ENCODE results near the gene CLDN9. TPM values are rescaled to one million over a fixed set of nuclear protein-coding genes. Genes with fewer than 3 reads are reported as not detected.

Gene CLDN9
- total RNA-seq, 1 experiment from 2014 or later = not detected

DNA sequence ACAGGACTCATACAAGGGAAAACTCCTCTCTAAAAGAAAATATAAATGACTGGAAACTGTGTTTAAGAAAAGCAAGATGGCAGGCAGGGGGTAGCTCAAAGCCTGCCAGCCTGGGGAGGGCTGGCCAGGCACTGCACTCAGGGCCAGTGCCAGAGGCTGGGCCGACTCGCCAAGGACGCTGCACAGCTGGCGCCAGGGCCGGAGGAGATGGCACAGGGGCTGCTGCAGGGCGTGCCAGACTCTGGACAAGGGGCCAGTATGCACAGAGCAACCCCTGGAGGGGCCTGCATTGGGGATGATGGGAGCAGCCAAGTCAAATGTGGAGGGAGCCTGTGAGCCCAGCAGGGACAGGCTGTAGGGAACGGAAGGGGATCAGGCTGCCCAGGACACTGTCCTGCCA lies 36.5 kb upstream of the CLDN9 start:
- no peak for TF ChIP-seq EZH2 (IDR thresholded peaks at IDR 0.05; ENCODE audit: borderline replicate concordance, low read depth, low read length, poor library complexity, severe bottlenecking)
- TF ChIP-seq, protein P1, sequence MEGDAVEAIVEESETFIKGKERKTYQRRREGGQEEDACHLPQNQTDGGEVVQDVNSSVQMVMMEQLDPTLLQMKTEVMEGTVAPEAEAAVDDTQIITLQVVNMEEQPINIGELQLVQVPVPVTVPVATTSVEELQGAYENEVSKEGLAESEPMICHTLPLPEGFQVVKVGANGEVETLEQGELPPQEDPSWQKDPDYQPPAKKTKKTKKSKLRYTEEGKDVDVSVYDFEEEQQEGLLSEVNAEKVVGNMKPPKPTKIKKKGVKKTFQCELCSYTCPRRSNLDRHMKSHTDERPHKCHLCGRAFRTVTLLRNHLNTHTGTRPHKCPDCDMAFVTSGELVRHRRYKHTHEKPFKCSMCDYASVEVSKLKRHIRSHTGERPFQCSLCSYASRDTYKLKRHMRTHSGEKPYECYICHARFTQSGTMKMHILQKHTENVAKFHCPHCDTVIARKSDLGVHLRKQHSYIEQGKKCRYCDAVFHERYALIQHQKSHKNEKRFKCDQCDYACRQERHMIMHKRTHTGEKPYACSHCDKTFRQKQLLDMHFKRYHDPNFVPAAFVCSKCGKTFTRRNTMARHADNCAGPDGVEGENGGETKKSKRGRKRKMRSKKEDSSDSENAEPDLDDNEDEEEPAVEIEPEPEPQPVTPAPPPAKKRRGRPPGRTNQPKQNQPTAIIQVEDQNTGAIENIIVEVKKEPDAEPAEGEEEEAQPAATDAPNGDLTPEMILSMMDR (conservative IDR thresholded peaks at IDR 0.05; ENCODE audit: low read depth, low read length) = no peak
- POLR2A ChIA-PET (ENCODE audit: low non-redundant PET) = no interaction called here
- intact Hi-C loops (cut with micrococcal nuclease; ENCODE audit: unreplicated experiment) = no loop called here

DNA sequence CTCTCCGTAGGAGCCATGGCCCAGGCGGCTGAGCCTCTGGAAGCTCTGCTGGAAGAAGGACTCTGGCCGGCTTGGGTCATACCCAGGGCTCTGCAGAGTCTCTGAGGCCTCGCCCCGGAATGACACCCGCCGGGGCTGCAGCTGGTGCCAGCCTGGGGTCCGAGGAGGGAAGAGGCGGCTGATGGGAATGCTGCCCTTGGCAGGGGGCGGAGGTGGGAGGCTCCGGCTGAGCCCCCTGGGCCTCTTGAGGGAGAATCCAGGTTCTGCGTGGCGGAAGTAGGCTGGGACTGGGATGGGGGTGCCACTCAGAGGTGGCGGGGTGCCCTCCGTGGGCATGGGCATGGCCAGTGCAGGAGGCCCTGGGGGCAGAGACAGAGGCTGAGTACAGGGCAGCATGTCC lies 36.0 kb upstream of the CLDN9 start:
- Histone ChIP-seq H3K27me3 (replicated peaks; ENCODE audit: insufficient read depth, low read depth, low read length, poor library complexity) (no peaks in the 10 kb centered on the region), H3K27ac (ENCODE audit: low read depth, low read length, poor library complexity, severe bottlenecking) (no peak overlapping the region), H3K9me3 (ENCODE audit: low read depth, low read length, poor library complexity, severe bottlenecking) (no peaks in the 10 kb centered on the region), H3K4me3 (ENCODE audit: low read depth, low read length, poor library complexity, severe bottlenecking) (no peak overlapping the region), H3K36me3 (ENCODE audit: insufficient read depth, low read length, poor library complexity, severe bottlenecking) (peaks cover 49% of the 10 kb centered on the region), H3K4me1 (ENCODE audit: insufficient read depth, low read length, poor library complexity, severe bottlenecking) (peaks cover 21% of the 10 kb centered on the region)
- no peak for TF ChIP-seq EZH2 (IDR thresholded peaks at IDR 0.05; ENCODE audit: borderline replicate concordance, low read depth, low read length, poor library complexity, severe bottlenecking)
- CTCF ChIA-PET = no interaction called here
- no peak for DNase-seq (ENCODE audit: low spot score)
- intact Hi-C loops (cut with micrococcal nuclease; ENCODE audit: unreplicated experiment) = no loop called here
- no TSS peak for BruUV-seq (replicated peaks)
- POLR2A ChIA-PET (ENCODE audit: low non-redundant PET) = no interaction called here

More for the DNA sequence above, 36.5 kb upstream of the CLDN9 start:
- DNase-seq (ENCODE audit: low spot score) = no peak
- Histone ChIP-seq H3K36me3 (ENCODE audit: insufficient read depth, low read length, poor library complexity, severe bottlenecking) (peaks cover 50% of the 10 kb centered on the region), H3K4me1 (ENCODE audit: insufficient read depth, low read length, poor library complexity, severe bottlenecking) (peaks cover 21% of the 10 kb centered on the region), H3K27me3 (replicated peaks; ENCODE audit: insufficient read depth, low read depth, low read length, poor library complexity) (no peaks in the 10 kb centered on the region), H3K27ac (ENCODE audit: low read depth, low read length, poor library complexity, severe bottlenecking) (no peak overlapping the region), H3K4me3 (ENCODE audit: low read depth, low read length, poor library complexity, severe bottlenecking) (no peak overlapping the region), H3K9me3 (ENCODE audit: low read depth, low read length, poor library complexity, severe bottlenecking) (no peaks in the 10 kb centered on the region)
- BruUV-seq (replicated peaks) = no TSS peak
- CTCF ChIA-PET = no interaction called here

DNA sequence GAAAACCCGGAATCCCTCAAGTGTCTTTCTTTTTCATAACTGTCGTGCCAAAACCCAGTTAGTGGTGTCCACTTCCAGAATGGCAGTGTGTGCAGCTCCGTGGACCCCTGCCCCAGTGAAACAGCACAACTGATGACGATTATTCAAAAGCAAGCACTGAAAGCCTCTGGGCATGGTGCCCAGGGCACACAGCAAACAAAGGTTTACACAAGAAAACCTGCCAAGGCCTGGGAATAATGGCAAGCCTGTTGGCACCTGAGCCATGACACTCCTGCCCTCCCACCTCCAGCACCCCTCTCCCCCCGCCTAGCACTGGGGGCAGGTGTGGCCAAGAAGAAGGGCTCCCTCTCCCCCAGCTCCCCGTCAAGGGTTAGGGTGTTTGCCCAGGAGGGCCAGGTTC lies 35.3 kb upstream of the CLDN9 start:
- TF ChIP-seq, protein P1 (conservative IDR thresholded peaks at IDR 0.05; ENCODE audit: low read depth, low read length) = no peak
- TF ChIP-seq EZH2 (IDR thresholded peaks at IDR 0.05; ENCODE audit: borderline replicate concordance, low read depth, low read length, poor library complexity, severe bottlenecking) = no peak
- peaks cover 42% of the 10 kb centered on the region for H3K36me3 ChIP-seq (ENCODE audit: insufficient read depth, low read length, poor library complexity, severe bottlenecking)
- intact Hi-C loops (cut with micrococcal nuclease; ENCODE audit: unreplicated experiment) = no loop called here
- H3K4me3 ChIP-seq (ENCODE audit: low read depth, low read length, poor library complexity, severe bottlenecking) = no peak overlapping the region
- H3K27ac ChIP-seq (ENCODE audit: low read depth, low read length, poor library complexity, severe bottlenecking) = no peak overlapping the region
- ChIA-PET POLR2A (ENCODE audit: low non-redundant PET) (no interaction called here), CTCF (no interaction called here)
- peaks cover 16% of the 10 kb centered on the region for H3K4me1 ChIP-seq (ENCODE audit: insufficient read depth, low read length, poor library complexity, severe bottlenecking)
- no peaks in the 10 kb centered on the region for H3K27me3 ChIP-seq (replicated peaks; ENCODE audit: insufficient read depth, low read depth, low read length, poor library complexity)
- DNase-seq (ENCODE audit: low spot score) = no peak
- H3K9me3 ChIP-seq (ENCODE audit: low read depth, low read length, poor library complexity, severe bottlenecking) = no peaks in the 10 kb centered on the region
- no TSS peak for BruUV-seq (replicated peaks)

DNA sequence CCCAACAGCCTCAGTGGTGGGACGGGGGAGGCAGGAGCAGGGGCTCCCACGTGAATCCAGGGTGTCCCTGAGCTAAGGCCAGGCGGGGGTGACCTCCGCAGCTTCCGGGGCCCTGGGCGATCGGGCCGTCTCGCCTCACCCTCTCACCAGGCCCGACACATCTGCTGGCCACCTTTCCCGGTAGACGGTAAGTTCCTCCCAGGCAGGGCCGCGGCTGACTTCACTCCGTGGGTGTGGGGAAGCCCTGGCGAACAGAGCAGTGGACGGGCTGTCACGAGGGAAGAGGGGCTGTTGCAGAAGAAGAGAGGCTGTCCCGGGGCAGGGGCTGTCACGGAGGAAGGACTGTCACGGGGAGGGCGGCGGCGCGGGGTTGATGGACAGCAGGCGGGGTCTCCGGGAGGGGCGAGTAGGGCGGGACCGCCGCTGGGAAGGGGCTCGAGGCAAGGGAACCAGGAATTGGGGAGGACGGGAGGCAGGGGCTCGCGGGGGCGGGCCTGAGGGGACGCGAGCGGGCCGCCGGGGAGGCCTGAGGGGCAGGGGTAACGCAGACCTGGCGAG lies 33.0 kb upstream of the CLDN9 start:
- BruUV-seq (replicated peaks) = TSS peak; percentile 52
- Histone ChIP-seq H3K36me3 (ENCODE audit: insufficient read depth, low read length, poor library complexity, severe bottlenecking) (peaks cover 21% of the 10 kb centered on the region), H3K4me3 (ENCODE audit: low read depth, low read length, poor library complexity, severe bottlenecking) (peak overlapping the region; percentile 87), H3K4me1 (ENCODE audit: insufficient read depth, low read length, poor library complexity, severe bottlenecking) (peaks cover 10% of the 10 kb centered on the region), H3K9me3 (ENCODE audit: low read depth, low read length, poor library complexity, severe bottlenecking) (no peaks in the 10 kb centered on the region), H3K27ac (ENCODE audit: low read depth, low read length, poor library complexity, severe bottlenecking) (peak overlapping the region; percentile 87), H3K27me3 (replicated peaks; ENCODE audit: insufficient read depth, low read depth, low read length, poor library complexity) (no peaks in the 10 kb centered on the region)
- CTCF ChIA-PET = no interaction called here
- no peak for TF ChIP-seq EZH2 (IDR thresholded peaks at IDR 0.05; ENCODE audit: borderline replicate concordance, low read depth, low read length, poor library complexity, severe bottlenecking)
- TF ChIP-seq, protein P1 (conservative IDR thresholded peaks at IDR 0.05; ENCODE audit: low read depth, low read length) = no peak
- no peak for DNase-seq (ENCODE audit: low spot score)
- POLR2A ChIA-PET (ENCODE audit: low non-redundant PET) = no interaction called here
- intact Hi-C loops (cut with micrococcal nuclease; ENCODE audit: unreplicated experiment) = no loop called here

Measured in A673 (cell line).